ENCODE measurements around the gene XRCC3.
A peak's percentile ranks its signal among the peaks of the same experiment; 100 is the strongest.

Gene XRCC3

GRCh38 chr14:103739466-103739792 is 24.2 kb upstream of the XRCC3 start:
- Histone ChIP-seq H3K27ac (ENCODE audit: low read depth, low read length) (no peak overlapping the region), H3K36me3 (ENCODE audit: control insufficient read depth in 1 of 2, insufficient read depth in 2 of 2, low read length in 2 of 2) (peaks cover 24 to 83% of the 10 kb centered on the region in 2 donors), H3K27me3 (ENCODE audit: control insufficient read depth in 1 of 2, insufficient read depth in 2 of 2, low read length in 2 of 2) (no peaks in the 10 kb centered on the region), H3K9me3 (ENCODE audit: control insufficient read depth in 1 of 2, low read length in 2 of 2) (no peaks in the 10 kb centered on the region), H3K4me3 (ENCODE audit: low read depth in 1 of 2, low read length in 2 of 2) (no peak overlapping the region), H3K4me1 (ENCODE audit: control insufficient read depth in 1 of 2, insufficient read depth in 2 of 2, low read length in 2 of 2) (peaks cover 0 to 6% of the 10 kb centered on the region in 2 donors), H3K9ac (ENCODE audit: low read depth in 1 of 2, low read length in 2 of 2) (no peak overlapping the region)

GRCh38 chr14:103738701-103739451 is 23.6 kb upstream of the XRCC3 start:
- H3K4me1 ChIP-seq (ENCODE audit: control insufficient read depth in 1 of 2, insufficient read depth in 2 of 2, low read length in 2 of 2) = peaks cover 0 to 6% of the 10 kb centered on the region in 2 donors
- no peak overlapping the region for H3K9ac ChIP-seq (ENCODE audit: low read depth in 1 of 2, low read length in 2 of 2)
- peaks cover 24 to 85% of the 10 kb centered on the region in 2 donors for H3K36me3 ChIP-seq (ENCODE audit: control insufficient read depth in 1 of 2, insufficient read depth in 2 of 2, low read length in 2 of 2)

GRCh38 chr14:103738166-103738565 is 22.9 kb upstream of the XRCC3 start:
- H3K27ac ChIP-seq (ENCODE audit: low read depth, low read length) = no peak overlapping the region
- no peaks in the 10 kb centered on the region for H3K27me3 ChIP-seq (ENCODE audit: control insufficient read depth in 1 of 2, insufficient read depth in 2 of 2, low read length in 2 of 2)
- H3K36me3 ChIP-seq (ENCODE audit: control insufficient read depth in 1 of 2, insufficient read depth in 2 of 2, low read length in 2 of 2) = peaks cover 30 to 86% of the 10 kb centered on the region in 2 donors
- H3K4me1 ChIP-seq (ENCODE audit: control insufficient read depth in 1 of 2, insufficient read depth in 2 of 2, low read length in 2 of 2) = no peaks in the 10 kb centered on the region
- H3K9me3 ChIP-seq (ENCODE audit: control insufficient read depth in 1 of 2, low read length in 2 of 2) = no peaks in the 10 kb centered on the region
- no peak overlapping the region for H3K9ac ChIP-seq (ENCODE audit: low read depth in 1 of 2, low read length in 2 of 2)
- no peak overlapping the region for H3K4me3 ChIP-seq (ENCODE audit: low read depth in 1 of 2, low read length in 2 of 2)

More at GRCh38 chr14:103738701-103739451, 23.6 kb upstream of the XRCC3 start:
- no peaks in the 10 kb centered on the region for H3K27me3 ChIP-seq (ENCODE audit: control insufficient read depth in 1 of 2, insufficient read depth in 2 of 2, low read length in 2 of 2)
- no peak overlapping the region for H3K4me3 ChIP-seq (ENCODE audit: low read depth in 1 of 2, low read length in 2 of 2)
- no peaks in the 10 kb centered on the region for H3K9me3 ChIP-seq (ENCODE audit: control insufficient read depth in 1 of 2, low read length in 2 of 2)
- H3K27ac ChIP-seq (ENCODE audit: low read depth, low read length) = no peak overlapping the region

GRCh38 chr14:103737432-103738045 is 22.3 kb upstream of the XRCC3 start:
- no peaks in the 10 kb centered on the region for H3K4me1 ChIP-seq (ENCODE audit: control insufficient read depth in 1 of 2, insufficient read depth in 2 of 2, low read length in 2 of 2)
- H3K36me3 ChIP-seq (ENCODE audit: control insufficient read depth in 1 of 2, insufficient read depth in 2 of 2, low read length in 2 of 2) = peaks cover 33 to 92% of the 10 kb centered on the region in 2 donors
- no peak overlapping the region for H3K4me3 ChIP-seq (ENCODE audit: low read depth in 1 of 2, low read length in 2 of 2)
- no peaks in the 10 kb centered on the region for H3K27me3 ChIP-seq (ENCODE audit: control insufficient read depth in 1 of 2, insufficient read depth in 2 of 2, low read length in 2 of 2)
- no peak overlapping the region for H3K9ac ChIP-seq (ENCODE audit: low read depth in 1 of 2, low read length in 2 of 2)
- H3K27ac ChIP-seq (ENCODE audit: low read depth, low read length) = no peak overlapping the region
- H3K9me3 ChIP-seq (ENCODE audit: control insufficient read depth in 1 of 2, low read length in 2 of 2) = no peaks in the 10 kb centered on the region

GRCh38 chr14:103736546-103737431 is 21.5 kb upstream of the XRCC3 start:
- Histone ChIP-seq H3K36me3 (ENCODE audit: control insufficient read depth in 1 of 2, insufficient read depth in 2 of 2, low read length in 2 of 2) (peaks cover 33 to 92% of the 10 kb centered on the region in 2 donors), H3K27ac (ENCODE audit: low read depth, low read length) (no peak overlapping the region), H3K9ac (ENCODE audit: low read depth in 1 of 2, low read length in 2 of 2) (peak overlapping the region in 1 of 2 donors; percentile 27), H3K4me3 (ENCODE audit: low read depth in 1 of 2, low read length in 2 of 2) (no peak overlapping the region), H3K9me3 (ENCODE audit: control insufficient read depth in 1 of 2, low read length in 2 of 2) (no peaks in the 10 kb centered on the region), H3K27me3 (ENCODE audit: control insufficient read depth in 1 of 2, insufficient read depth in 2 of 2, low read length in 2 of 2) (no peaks in the 10 kb centered on the region), H3K4me1 (ENCODE audit: control insufficient read depth in 1 of 2, insufficient read depth in 2 of 2, low read length in 2 of 2) (no peaks in the 10 kb centered on the region)

- Histone ChIP-seq H3K4me3 (ENCODE audit: low read depth in 1 of 2, low read length in 2 of 2) (no peak overlapping the region), H3K9ac (ENCODE audit: low read depth in 1 of 2, low read length in 2 of 2) (no peak overlapping the region), H3K27me3 (ENCODE audit: control insufficient read depth in 1 of 2, insufficient read depth in 2 of 2, low read length in 2 of 2) (no peaks in the 10 kb centered on the region), H3K27ac (ENCODE audit: low read depth, low read length) (no peak overlapping the region), H3K9me3 (ENCODE audit: control insufficient read depth in 1 of 2, low read length in 2 of 2) (no peaks in the 10 kb centered on the region), H3K4me1 (ENCODE audit: control insufficient read depth in 1 of 2, insufficient read depth in 2 of 2, low read length in 2 of 2) (no peaks in the 10 kb centered on the region), H3K36me3 (ENCODE audit: control insufficient read depth in 1 of 2, insufficient read depth in 2 of 2, low read length in 2 of 2) (peaks cover 32 to 88% of the 10 kb centered on the region in 2 donors)
Measured at GRCh38 chr14:103735815-103736545, 20.7 kb upstream of the XRCC3 start.

GRCh38 chr14:103735439-103735814 is 20.2 kb upstream of the XRCC3 start:
- no peak overlapping the region for H3K9ac ChIP-seq (ENCODE audit: low read depth in 1 of 2, low read length in 2 of 2)
- no peak overlapping the region for H3K4me3 ChIP-seq (ENCODE audit: low read depth in 1 of 2, low read length in 2 of 2)
- no peaks in the 10 kb centered on the region for H3K4me1 ChIP-seq (ENCODE audit: control insufficient read depth in 1 of 2, insufficient read depth in 2 of 2, low read length in 2 of 2)
- H3K36me3 ChIP-seq (ENCODE audit: control insufficient read depth in 1 of 2, insufficient read depth in 2 of 2, low read length in 2 of 2) = peaks cover 28 to 87% of the 10 kb centered on the region in 2 donors
- no peak overlapping the region for H3K27ac ChIP-seq (ENCODE audit: low read depth, low read length)
- H3K27me3 ChIP-seq (ENCODE audit: control insufficient read depth in 1 of 2, insufficient read depth in 2 of 2, low read length in 2 of 2) = no peaks in the 10 kb centered on the region
- H3K9me3 ChIP-seq (ENCODE audit: control insufficient read depth in 1 of 2, low read length in 2 of 2) = no peaks in the 10 kb centered on the region

GRCh38 chr14:103735022-103735421 is 19.8 kb upstream of the XRCC3 start:
- Histone ChIP-seq H3K4me3 (ENCODE audit: low read depth in 1 of 2, low read length in 2 of 2) (no peak overlapping the region), H3K27ac (ENCODE audit: low read depth, low read length) (no peak overlapping the region), H3K27me3 (ENCODE audit: control insufficient read depth in 1 of 2, insufficient read depth in 2 of 2, low read length in 2 of 2) (no peaks in the 10 kb centered on the region), H3K9ac (ENCODE audit: low read depth in 1 of 2, low read length in 2 of 2) (no peak overlapping the region), H3K36me3 (ENCODE audit: control insufficient read depth in 1 of 2, insufficient read depth in 2 of 2, low read length in 2 of 2) (peaks cover 28 to 86% of the 10 kb centered on the region in 2 donors), H3K9me3 (ENCODE audit: control insufficient read depth in 1 of 2, low read length in 2 of 2) (no peaks in the 10 kb centered on the region), H3K4me1 (ENCODE audit: control insufficient read depth in 1 of 2, insufficient read depth in 2 of 2, low read length in 2 of 2) (no peaks in the 10 kb centered on the region)

- no peak overlapping the region for H3K4me3 ChIP-seq (ENCODE audit: low read depth in 1 of 2, low read length in 2 of 2)
- no peak overlapping the region for H3K27ac ChIP-seq (ENCODE audit: low read depth, low read length)
- H3K9me3 ChIP-seq (ENCODE audit: control insufficient read depth in 1 of 2, low read length in 2 of 2) = no peaks in the 10 kb centered on the region
- H3K4me1 ChIP-seq (ENCODE audit: control insufficient read depth in 1 of 2, insufficient read depth in 2 of 2, low read length in 2 of 2) = no peaks in the 10 kb centered on the region
- H3K9ac ChIP-seq (ENCODE audit: low read depth in 1 of 2, low read length in 2 of 2) = no peak overlapping the region
- peaks cover 33 to 86% of the 10 kb centered on the region in 2 donors for H3K36me3 ChIP-seq (ENCODE audit: control insufficient read depth in 1 of 2, insufficient read depth in 2 of 2, low read length in 2 of 2)
- H3K27me3 ChIP-seq (ENCODE audit: control insufficient read depth in 1 of 2, insufficient read depth in 2 of 2, low read length in 2 of 2) = no peaks in the 10 kb centered on the region
Measured at GRCh38 chr14:103734081-103734888, 19.0 kb upstream of the XRCC3 start.

All from duodenal mucosa (tissue), 2 donors.